ENCODE results near the gene AJAP1. TPM values are rescaled to one million over a fixed set of nuclear protein-coding genes. Genes with fewer than 3 reads are reported as not detected.

The AJAP1 gene
- total RNA-seq, 1 donor from 2014 or later = 0.35 TPM

DNA sequence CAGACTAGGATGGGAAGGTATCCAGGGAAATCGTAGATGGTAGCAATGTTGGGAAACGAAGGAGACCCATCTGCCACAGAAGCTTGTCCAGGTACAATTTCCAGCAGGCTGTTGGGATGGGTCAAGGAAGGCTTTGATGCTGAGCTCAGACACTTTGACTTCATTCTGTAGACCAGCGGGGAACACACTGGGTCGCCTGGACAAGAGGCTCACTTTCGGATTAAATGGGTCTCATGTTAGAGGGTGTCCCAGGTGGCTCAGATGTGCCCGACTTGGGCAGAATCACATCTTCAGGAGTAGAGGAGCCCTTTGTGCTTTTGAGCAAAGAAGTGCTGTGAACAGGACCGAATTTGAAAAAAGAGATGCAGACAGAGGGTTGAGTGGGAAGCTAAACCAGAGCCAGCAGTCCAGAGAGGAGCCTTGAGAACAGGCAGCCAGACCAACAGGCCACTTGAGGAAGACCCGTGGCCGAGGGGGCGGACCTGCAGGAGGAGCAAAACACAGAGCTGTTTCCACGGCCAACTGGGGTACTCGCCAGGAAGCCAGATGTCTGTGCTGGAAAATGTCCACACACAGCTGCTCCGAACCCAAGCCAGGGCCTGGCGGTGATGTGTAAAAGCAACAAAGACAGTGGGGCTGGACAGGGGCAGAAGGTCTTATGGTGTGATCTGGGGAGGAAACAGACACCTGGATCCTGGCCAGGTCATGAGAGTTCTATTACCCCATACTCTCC, 146.9 kb downstream of the AJAP1 start:
- no peak for DNase-seq (ENCODE audit: extremely low spot score, unreplicated experiment)
- no peak for TF ChIP-seq CTCF (IDR thresholded peaks at IDR 0.05)
- Mint-ChIP-seq H3K4me3 (ENCODE audit: unreplicated experiment) (no peak overlapping the region), H3K36me3 (ENCODE audit: unreplicated experiment) (no peaks in the 10 kb centered on the region), H3K27me3 (ENCODE audit: unreplicated experiment) (no peaks in the 10 kb centered on the region), H3K4me1 (ENCODE audit: unreplicated experiment) (no peaks in the 10 kb centered on the region), H3K27ac (ENCODE audit: unreplicated experiment) (no peak overlapping the region), H3K9me3 (ENCODE audit: unreplicated experiment) (peaks cover 55% of the 10 kb centered on the region)

GRCh38 chr1:4802024-4802423, 147.6 kb downstream of the AJAP1 start:
- TF ChIP-seq CTCF (IDR thresholded peaks at IDR 0.05) = no peak
- no peak overlapping the region for H3K27ac Mint-ChIP-seq (ENCODE audit: unreplicated experiment)
- H3K27me3 Mint-ChIP-seq (ENCODE audit: unreplicated experiment) = no peaks in the 10 kb centered on the region
- peaks cover 53% of the 10 kb centered on the region for H3K9me3 Mint-ChIP-seq (ENCODE audit: unreplicated experiment)
- H3K4me3 Mint-ChIP-seq (ENCODE audit: unreplicated experiment) = no peak overlapping the region
- no peaks in the 10 kb centered on the region for H3K36me3 Mint-ChIP-seq (ENCODE audit: unreplicated experiment)
- DNase-seq (ENCODE audit: extremely low spot score, unreplicated experiment) = no peak
- no peaks in the 10 kb centered on the region for H3K4me1 Mint-ChIP-seq (ENCODE audit: unreplicated experiment)

GRCh38 chr1:4803335-4803734, 148.9 kb downstream of the AJAP1 start:
- DNase-seq (ENCODE audit: extremely low spot score, unreplicated experiment) = no peak
- H3K27ac Mint-ChIP-seq (ENCODE audit: unreplicated experiment) = no peak overlapping the region
- H3K4me3 Mint-ChIP-seq (ENCODE audit: unreplicated experiment) = no peak overlapping the region
- H3K4me1 Mint-ChIP-seq (ENCODE audit: unreplicated experiment) = no peaks in the 10 kb centered on the region
- no peaks in the 10 kb centered on the region for H3K36me3 Mint-ChIP-seq (ENCODE audit: unreplicated experiment)
- TF ChIP-seq CTCF (IDR thresholded peaks at IDR 0.05) = no peak
- H3K27me3 Mint-ChIP-seq (ENCODE audit: unreplicated experiment) = no peaks in the 10 kb centered on the region
- peaks cover 54% of the 10 kb centered on the region for H3K9me3 Mint-ChIP-seq (ENCODE audit: unreplicated experiment)

DNA sequence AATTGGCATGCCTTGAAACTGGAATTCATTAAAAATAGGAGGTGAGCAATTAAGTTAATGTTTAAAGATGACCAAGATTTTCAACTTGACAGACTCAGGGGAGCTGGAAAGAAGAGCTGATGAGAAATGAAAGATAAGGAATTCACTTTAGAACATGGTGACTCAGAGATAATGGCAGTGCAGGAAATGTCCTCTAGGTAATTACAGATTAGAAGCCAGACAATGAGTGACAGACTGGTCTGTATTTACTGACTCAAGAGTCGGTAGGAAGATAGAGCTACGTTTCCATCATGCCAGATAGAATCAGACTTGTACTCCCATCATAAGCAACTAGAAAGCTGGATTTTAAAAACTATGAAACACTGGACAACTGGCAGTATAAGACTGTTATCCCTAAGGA, 151.6 kb downstream of the AJAP1 start:
- Mint-ChIP-seq H3K27ac (ENCODE audit: unreplicated experiment) (no peak overlapping the region), H3K4me3 (ENCODE audit: unreplicated experiment) (no peak overlapping the region)

DNA sequence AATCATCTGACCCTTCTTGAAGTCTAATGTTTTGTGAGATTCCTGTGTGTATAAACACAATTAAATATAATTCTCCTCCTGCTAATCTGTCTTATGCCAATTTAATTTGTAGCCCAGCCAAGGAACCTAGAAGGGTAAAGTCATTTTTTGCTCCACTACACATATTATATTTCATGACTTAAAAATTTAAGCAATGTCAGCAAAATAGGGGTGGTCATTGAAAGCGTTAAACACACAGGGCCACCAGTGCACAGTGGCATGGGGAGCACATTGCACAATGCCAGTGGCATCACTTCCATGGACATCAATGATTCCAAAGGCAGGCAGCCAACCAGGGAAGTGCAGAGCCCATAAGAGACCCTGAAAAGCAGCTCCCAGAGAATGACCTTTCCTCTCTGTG, 166.1 kb downstream of the AJAP1 start:
- TF ChIP-seq CTCF (IDR thresholded peaks at IDR 0.05) = no peak
- Mint-ChIP-seq H3K4me3 (ENCODE audit: unreplicated experiment) (no peak overlapping the region), H3K27ac (ENCODE audit: unreplicated experiment) (no peak overlapping the region), H3K36me3 (ENCODE audit: unreplicated experiment) (no peaks in the 10 kb centered on the region), H3K4me1 (ENCODE audit: unreplicated experiment) (no peaks in the 10 kb centered on the region), H3K9me3 (ENCODE audit: unreplicated experiment) (peaks cover 42% of the 10 kb centered on the region), H3K27me3 (ENCODE audit: unreplicated experiment) (no peaks in the 10 kb centered on the region)
- DNase-seq (ENCODE audit: extremely low spot score, unreplicated experiment) = no peak

More for the DNA sequence above, 151.6 kb downstream of the AJAP1 start:
- DNase-seq (ENCODE audit: extremely low spot score, unreplicated experiment) = no peak
- no peaks in the 10 kb centered on the region for H3K4me1 Mint-ChIP-seq (ENCODE audit: unreplicated experiment)
- no peak for TF ChIP-seq CTCF (IDR thresholded peaks at IDR 0.05)
- H3K27me3 Mint-ChIP-seq (ENCODE audit: unreplicated experiment) = no peaks in the 10 kb centered on the region
- H3K9me3 Mint-ChIP-seq (ENCODE audit: unreplicated experiment) = peaks cover 59% of the 10 kb centered on the region
- H3K36me3 Mint-ChIP-seq (ENCODE audit: unreplicated experiment) = no peaks in the 10 kb centered on the region

All from osteocyte (in vitro differentiated cells).